Keratinocyte (primary cell): ENCODE measurements around the gene ITPK1. TPM values are rescaled to one million over a fixed set of nuclear protein-coding genes. Genes with fewer than 3 reads are reported as not detected.

Experiments used
- DNase-seq: peaks from one replicate; pipeline ENCODE4 v3.0.0-alpha.2; 2011; ENCODE audit warnings: low read depth, missing footprints, low spot score
- FAIRE-seq: peaks from 2 replicates; lab custom pipeline; 2011; peaks lifted over from hg19 to GRCh38; lab: Jason Lieb, UNC
- H2AFZ ChIP-seq: 2 replicates; pipeline ENCODE4 v1.6.0; 2012; ENCODE audit warnings: low read length, control low read depth, inconsistent platforms; ENCODE audit not compliant: control insufficient read depth
- H3K27ac ChIP-seq: 2 replicates; pipeline ENCODE4 v1.5.1; 2011; ENCODE audit warnings: low read length; ENCODE audit not compliant: control insufficient read depth, insufficient read depth
- H3K27me3 ChIP-seq: 3 replicates; pipeline ENCODE4 v1.6.0; 2011; ENCODE audit warnings: low read length; ENCODE audit not compliant: control insufficient read depth, insufficient read depth; ENCODE audit errors: extremely low read depth
- H3K36me3 ChIP-seq, 2 experiments: 2 replicates in 1 of 2; 3 replicates in 1 of 2; pipeline ENCODE4 v1.5.1; 2011; ENCODE audit warnings: low read length in 2 of 2, mild to moderate bottlenecking in 1 of 2; ENCODE audit not compliant: control insufficient read depth in 2 of 2, insufficient read depth in 2 of 2; ENCODE audit errors: extremely low read depth in 1 of 2
- H3K4me1 ChIP-seq: 3 replicates; pipeline ENCODE4 v1.5.1; 2011; ENCODE audit warnings: low read length; ENCODE audit not compliant: control insufficient read depth, insufficient read depth; ENCODE audit errors: extremely low read depth
- H3K4me2 ChIP-seq: 3 replicates; pipeline ENCODE4 v1.6.0; 2011; ENCODE audit warnings: low read depth, low read length; ENCODE audit not compliant: control insufficient read depth, insufficient read depth; ENCODE audit errors: extremely low read depth
- H3K4me3 ChIP-seq, 3 experiments: fragments of 200-600 bp in 1 of 3; sonication (generic) in 1 of 3; 2 replicates in 2 of 3; 3 replicates in 1 of 3; pipeline ENCODE4 v1.5.1; 2011 to 2016; ENCODE audit warnings: low read length in 3 of 3, mild to moderate bottlenecking in 3 of 3, control low read depth in 2 of 3, inconsistent platforms in 1 of 3, low read depth in 1 of 3, mixed read lengths in 1 of 3, mixed run types in 1 of 3, moderate library complexity in 1 of 3; ENCODE audit not compliant: control insufficient read depth in 2 of 3, insufficient read depth in 2 of 3; ENCODE audit errors: extremely low read depth in 1 of 3
- H3K79me2 ChIP-seq: 2 replicates; pipeline ENCODE4 v1.6.0; 2012; ENCODE audit warnings: low read length; ENCODE audit not compliant: control insufficient read depth, insufficient read depth
- H3K9ac ChIP-seq: 3 replicates; pipeline ENCODE4 v1.6.0; 2011; ENCODE audit warnings: low read length; ENCODE audit not compliant: control insufficient read depth, insufficient read depth; ENCODE audit errors: extremely low read depth
- H3K9me1 ChIP-seq: 3 replicates; pipeline ENCODE4 v1.6.0; 2011; ENCODE audit warnings: low read length; ENCODE audit not compliant: control insufficient read depth, insufficient read depth; ENCODE audit errors: extremely low read depth
- H3K9me3 ChIP-seq: 2 replicates; pipeline ENCODE4 v1.5.1; 2012; ENCODE audit warnings: low read depth, low read length; ENCODE audit not compliant: control insufficient read depth
- H4K20me1 ChIP-seq: 3 replicates; pipeline ENCODE4 v1.6.0; 2011; ENCODE audit warnings: low read length; ENCODE audit not compliant: control insufficient read depth, insufficient read depth; ENCODE audit errors: extremely low read depth
- EZH2 ChIP-seq: IDR thresholded peaks from one replicate; pipeline ENCODE4 v1.6.1; 2012; ENCODE audit warnings: inconsistent platforms, mild to moderate bottlenecking, low read length, moderate library complexity
- dilution Hi-C: fragments of 300-500 bp; cut with MboI; formaldehyde crosslinking; loops from one replicate; pipeline ENCODE4 v1.7.0; 2020; ENCODE audit warnings: low sequenced_read_pairs; ENCODE audit not compliant: extremely low pct_ligation_motif_present
- polyA plus RNA-seq, 5 experiments: library from polyadenylated mRNA; depleted of rRNA in 3 of 5; stranded (reverse) in 3 of 5; stranded (forward) in 1 of 5; unstranded in 1 of 5; fragments of >200 nt; gene quantifications; 1 replicate in 1 of 5; 2 replicates in 3 of 5; 3 replicates in 1 of 5; pipeline versions ENCODE4 v1.2.1 to v1.2.3, GENCODE V29; 2011 to 2012; ENCODE audit warnings: missing spikeins in 2 of 5, low read depth in 1 of 5, low replicate concordance in 1 of 5
- TF ChIP-seq, protein P1 (sequence below), 3 experiments: IDR thresholded peaks in 1 of 3; conservative IDR thresholded peaks in 1 of 3; optimal IDR thresholded peaks in 1 of 3; 2 replicates in 2 of 3; 3 replicates in 1 of 3; pipeline versions ENCODE3 to v1.5.1; 2011; ENCODE audit warnings: low read length in 3 of 3, mild to moderate bottlenecking in 3 of 3, moderate library complexity in 2 of 3, control low read depth in 1 of 3, inconsistent platforms in 1 of 3; ENCODE audit not compliant: insufficient read depth in 2 of 3; ENCODE audit errors: extremely low read depth in 1 of 3

The ITPK1 gene
- polyA plus RNA-seq, 1 donor (not counting 4 experiments of a cell fraction or from before 2014, with no cell fraction given) = 67.8 TPM

DNA sequence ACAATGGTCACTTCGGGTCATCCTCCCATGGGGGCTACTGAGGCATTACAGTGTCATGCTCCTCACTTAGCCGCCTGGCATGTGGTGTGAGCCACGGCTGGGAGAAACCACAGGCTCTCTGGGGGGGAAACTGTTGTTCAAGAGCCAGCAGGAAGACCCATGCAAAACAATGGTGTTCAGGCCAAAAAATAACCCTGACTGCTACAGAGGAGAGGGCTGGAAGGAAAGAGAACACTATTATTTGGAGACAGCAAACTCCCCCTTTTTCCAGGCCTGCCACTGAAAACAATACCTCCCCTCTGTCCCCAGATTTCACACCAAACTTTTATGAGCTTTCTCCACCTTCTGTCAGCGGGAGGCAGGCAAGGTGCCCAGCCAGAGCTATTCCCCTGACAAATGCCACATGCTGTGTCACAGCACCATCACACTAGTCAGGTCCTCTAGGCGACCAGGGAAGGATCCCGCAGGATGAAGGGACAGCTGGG, 109.1 kb downstream of the ITPK1 start:
- Histone ChIP-seq H3K4me3 (no peak overlapping the region), H3K9ac (no peak overlapping the region)

DNA sequence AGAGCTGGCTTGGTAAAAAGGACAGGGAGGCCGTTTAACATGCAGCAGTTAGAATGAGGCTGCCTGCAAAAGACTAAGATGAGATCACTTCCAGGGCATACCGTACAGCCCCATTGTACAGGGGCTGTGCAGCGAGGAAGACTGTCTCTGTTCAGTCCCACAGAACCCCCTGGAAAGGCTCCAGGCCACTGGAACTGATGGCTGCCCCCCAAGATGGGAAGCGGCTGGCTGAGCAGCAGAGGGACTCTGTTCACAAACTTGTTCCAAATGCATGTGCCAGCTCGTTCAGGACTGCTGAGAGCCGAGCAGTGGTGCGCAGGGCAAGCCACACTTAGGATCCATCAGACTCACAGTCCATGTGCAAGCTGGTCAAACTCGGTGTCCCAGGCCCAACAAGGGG, 109.9 kb downstream of the ITPK1 start:
- H3K27ac ChIP-seq = no peak overlapping the region
- TF ChIP-seq EZH2 = no peak
- TF ChIP-seq, protein P1, sequence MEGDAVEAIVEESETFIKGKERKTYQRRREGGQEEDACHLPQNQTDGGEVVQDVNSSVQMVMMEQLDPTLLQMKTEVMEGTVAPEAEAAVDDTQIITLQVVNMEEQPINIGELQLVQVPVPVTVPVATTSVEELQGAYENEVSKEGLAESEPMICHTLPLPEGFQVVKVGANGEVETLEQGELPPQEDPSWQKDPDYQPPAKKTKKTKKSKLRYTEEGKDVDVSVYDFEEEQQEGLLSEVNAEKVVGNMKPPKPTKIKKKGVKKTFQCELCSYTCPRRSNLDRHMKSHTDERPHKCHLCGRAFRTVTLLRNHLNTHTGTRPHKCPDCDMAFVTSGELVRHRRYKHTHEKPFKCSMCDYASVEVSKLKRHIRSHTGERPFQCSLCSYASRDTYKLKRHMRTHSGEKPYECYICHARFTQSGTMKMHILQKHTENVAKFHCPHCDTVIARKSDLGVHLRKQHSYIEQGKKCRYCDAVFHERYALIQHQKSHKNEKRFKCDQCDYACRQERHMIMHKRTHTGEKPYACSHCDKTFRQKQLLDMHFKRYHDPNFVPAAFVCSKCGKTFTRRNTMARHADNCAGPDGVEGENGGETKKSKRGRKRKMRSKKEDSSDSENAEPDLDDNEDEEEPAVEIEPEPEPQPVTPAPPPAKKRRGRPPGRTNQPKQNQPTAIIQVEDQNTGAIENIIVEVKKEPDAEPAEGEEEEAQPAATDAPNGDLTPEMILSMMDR (optimal IDR thresholded peaks at IDR 0.05 in 1 of 3, IDR thresholded peaks at IDR 0.05 in 1 of 3, conservative IDR thresholded peaks at IDR 0.05 in 1 of 3; ENCODE audit: extremely low read depth in 1 of 3, insufficient read depth in 2 of 3, low read length in 3 of 3) = no peak
- H2AFZ ChIP-seq = no peak overlapping the region
- no peaks in the 10 kb centered on the region for H4K20me1 ChIP-seq
- H3K9me3 ChIP-seq = no peaks in the 10 kb centered on the region
- FAIRE-seq = peak; percentile 72
- dilution Hi-C loops = no loop called here
- H3K36me3 ChIP-seq = peaks cover 7 to 9% of the 10 kb centered on the region in 2 experiments
- H3K4me2 ChIP-seq = peak overlapping the region; percentile 28
- H3K4me1 ChIP-seq = peaks cover 31% of the 10 kb centered on the region
- H3K27me3 ChIP-seq = no peaks in the 10 kb centered on the region
- H3K79me2 ChIP-seq = peaks cover 18% of the 10 kb centered on the region
- no peak overlapping the region for H3K9ac ChIP-seq
- no peak overlapping the region for H3K4me3 ChIP-seq
- no peak for DNase-seq
- no peaks in the 10 kb centered on the region for H3K9me1 ChIP-seq

More for the DNA sequence above, 109.1 kb downstream of the ITPK1 start:
- dilution Hi-C loops = no loop called here
- DNase-seq (no peak), FAIRE-seq (no peak)
- H3K9me1 ChIP-seq = no peaks in the 10 kb centered on the region
- no peaks in the 10 kb centered on the region for H3K27me3 ChIP-seq
- no peak for TF ChIP-seq EZH2
- TF ChIP-seq, protein P1 (optimal IDR thresholded peaks at IDR 0.05 in 1 of 3, IDR thresholded peaks at IDR 0.05 in 1 of 3, conservative IDR thresholded peaks at IDR 0.05 in 1 of 3; ENCODE audit: extremely low read depth in 1 of 3, insufficient read depth in 2 of 3, low read length in 3 of 3) = no peak
- no peak overlapping the region for H3K4me2 ChIP-seq
- no peak overlapping the region for H3K27ac ChIP-seq
- H4K20me1 ChIP-seq = no peaks in the 10 kb centered on the region
- no peaks in the 10 kb centered on the region for H3K9me3 ChIP-seq
- no peak overlapping the region for H2AFZ ChIP-seq
- H3K79me2 ChIP-seq = peaks cover 21% of the 10 kb centered on the region
- H3K4me1 ChIP-seq = peaks cover 31% of the 10 kb centered on the region
- H3K36me3 ChIP-seq = peaks cover 7 to 9% of the 10 kb centered on the region in 2 experiments
